GM18868 (cell line): ENCODE results near the gene NLRP1.

Experiments used
- ATAC-seq: cut with Tn5 transposase; IDR thresholded peaks from one replicate; pipeline ENCODE4 v1.9.1; 2021; ENCODE audit warnings: mild to moderate bottlenecking, moderate library complexity; ENCODE audit not compliant: unreplicated experiment

Gene NLRP1

DNA sequence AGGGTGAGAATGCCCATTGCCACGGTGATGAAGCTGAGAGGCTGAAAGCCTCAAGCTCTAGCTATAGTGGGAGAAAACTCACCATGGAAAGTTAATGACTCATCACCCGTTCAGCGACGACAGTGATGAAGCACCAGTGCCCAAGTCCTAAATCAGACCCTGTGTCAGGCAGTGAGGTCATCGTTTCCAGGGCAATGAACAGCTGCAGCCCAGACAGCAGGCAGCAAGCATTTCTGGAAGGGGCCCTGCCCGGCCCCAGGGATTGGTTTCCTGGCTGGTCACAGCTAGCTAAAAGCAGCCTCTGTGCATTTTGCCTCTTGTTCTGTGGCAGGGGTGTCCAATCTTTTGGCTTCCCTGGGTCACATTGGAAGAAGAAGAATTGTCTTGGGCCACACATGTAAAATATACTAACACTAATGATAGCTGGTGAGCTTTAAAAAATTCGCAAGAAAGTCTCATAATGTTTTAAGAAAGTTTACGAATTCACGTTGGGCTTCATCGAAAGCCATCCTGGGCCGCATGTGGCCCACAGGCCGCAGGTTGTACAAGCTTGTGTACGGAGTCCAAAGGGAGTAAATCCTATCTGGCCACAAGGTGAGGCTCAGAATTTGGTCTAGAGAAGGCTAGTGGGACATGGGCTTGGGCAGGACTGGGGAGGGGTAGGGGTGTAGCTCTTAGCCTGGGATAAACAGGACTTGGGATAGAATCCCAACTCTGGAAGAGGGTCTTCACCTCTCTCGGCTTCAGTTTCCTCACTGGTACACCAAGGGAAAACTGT lies 57.3 kb downstream of the NLRP1 start:
- ATAC-seq, result no peak

DNA sequence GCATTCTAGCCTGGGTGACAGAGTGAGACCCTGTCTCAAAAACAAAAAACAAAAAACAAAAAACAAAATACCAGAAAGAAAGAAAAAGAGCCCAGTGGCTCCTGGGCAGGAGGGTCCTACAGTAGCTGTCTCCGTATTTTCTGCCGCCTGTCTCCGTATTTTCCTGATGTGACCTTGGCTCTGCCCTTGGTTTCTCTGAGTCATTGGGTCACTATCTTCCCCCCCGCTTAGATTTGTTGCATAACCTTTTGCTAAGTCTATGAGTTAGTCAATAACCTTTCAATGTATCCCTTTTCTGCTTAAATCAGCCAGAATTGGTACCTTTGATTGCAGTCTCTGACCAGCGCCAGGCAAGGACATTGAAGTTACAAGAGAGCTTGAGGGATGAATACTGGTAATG lies 61.1 kb downstream of the NLRP1 start:
- no peak for ATAC-seq

DNA sequence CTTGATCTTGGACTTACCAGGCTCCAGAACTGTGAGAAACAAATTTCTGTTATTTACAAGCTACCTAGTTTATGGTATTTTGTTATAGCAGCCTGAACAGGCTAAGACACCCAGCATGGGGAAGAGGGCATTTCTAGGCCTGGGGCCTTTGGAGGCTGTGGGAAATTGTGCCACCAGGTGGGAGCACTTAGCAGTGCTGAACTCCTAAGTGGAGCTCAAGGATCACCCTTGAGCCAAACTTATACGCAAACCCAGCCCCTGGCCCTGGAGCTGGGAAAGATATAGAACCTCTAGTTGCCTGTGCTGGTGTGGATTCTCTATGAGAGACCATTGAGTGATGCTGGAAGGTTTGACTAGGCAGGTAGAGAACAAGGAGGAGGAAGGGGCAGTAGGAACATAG lies 61.8 kb downstream of the NLRP1 start:
- no peak for ATAC-seq

DNA sequence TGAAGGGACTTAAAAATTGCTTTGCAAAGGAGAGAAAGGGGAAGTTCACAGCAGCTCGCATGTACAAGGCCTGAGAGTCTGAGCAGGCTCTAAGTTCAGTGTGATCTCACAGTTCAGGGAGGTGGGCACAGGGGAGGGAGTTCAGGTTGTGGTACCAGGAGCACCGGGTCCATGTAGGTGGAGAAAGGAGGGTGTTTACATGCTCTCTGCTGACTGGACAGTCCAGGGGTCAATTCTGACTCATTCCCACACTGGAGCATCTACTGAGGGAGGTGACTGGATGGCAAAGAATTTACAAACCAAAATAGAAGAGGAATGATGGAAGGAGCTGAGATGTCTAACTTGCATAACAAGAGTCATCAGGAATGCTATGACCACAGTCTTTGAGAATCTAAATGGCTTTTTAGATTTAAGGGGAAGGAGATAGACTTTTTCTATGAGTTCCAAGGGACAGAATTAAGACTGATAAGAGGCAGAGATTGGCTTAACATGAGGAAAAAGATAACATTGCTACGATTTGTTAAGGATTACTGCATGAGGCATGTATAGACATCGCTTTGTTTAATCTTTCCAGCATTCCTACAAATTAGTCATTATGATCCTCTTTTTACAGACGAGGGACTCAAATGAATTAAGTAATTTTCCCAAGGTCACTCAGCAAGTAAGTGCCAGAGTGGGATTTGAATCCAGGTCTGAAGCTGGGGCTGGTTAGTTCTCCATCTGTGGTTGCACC lies 68.1 kb downstream of the NLRP1 start:
- ATAC-seq, result no peak

DNA sequence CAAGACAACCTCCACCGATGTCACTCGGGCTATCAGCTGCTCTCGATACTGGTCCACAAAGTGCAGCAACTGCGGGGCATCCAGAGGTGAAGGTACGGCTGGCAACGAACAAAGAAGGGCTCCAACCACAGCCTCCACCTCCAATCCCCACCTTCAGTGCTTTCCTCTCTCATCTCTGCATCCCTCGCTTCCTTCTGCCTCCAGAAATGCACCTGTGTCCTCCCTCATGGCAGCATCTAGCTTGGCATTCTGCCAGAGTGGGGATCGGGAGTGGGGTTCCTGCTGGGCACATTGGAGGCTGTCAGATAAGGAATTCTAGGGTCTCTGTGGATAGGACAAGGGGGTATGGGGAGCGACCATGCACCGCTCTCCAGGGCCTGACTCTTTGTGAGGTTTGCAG lies 69.3 kb downstream of the NLRP1 start:
- no peak for ATAC-seq

DNA sequence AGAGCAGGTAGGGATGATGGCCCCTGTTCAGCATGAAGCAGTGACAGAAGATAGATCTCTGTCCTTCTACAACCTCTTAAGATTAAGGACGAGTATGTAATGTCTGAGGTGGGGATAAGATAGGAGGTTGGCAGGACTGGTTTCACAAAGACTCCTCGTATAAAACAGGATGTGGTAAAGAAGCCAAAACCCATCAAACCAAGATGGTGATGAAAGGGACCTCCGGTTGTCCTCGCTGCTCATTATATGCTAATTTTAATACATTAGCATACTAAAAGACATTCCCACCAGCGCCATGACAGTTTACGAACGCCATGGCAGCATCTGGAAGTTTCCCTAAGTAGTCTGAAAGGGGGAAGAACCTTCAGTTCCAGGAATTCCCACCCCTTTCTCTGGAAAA lies 70.7 kb downstream of the NLRP1 start:
- no peak for ATAC-seq

DNA sequence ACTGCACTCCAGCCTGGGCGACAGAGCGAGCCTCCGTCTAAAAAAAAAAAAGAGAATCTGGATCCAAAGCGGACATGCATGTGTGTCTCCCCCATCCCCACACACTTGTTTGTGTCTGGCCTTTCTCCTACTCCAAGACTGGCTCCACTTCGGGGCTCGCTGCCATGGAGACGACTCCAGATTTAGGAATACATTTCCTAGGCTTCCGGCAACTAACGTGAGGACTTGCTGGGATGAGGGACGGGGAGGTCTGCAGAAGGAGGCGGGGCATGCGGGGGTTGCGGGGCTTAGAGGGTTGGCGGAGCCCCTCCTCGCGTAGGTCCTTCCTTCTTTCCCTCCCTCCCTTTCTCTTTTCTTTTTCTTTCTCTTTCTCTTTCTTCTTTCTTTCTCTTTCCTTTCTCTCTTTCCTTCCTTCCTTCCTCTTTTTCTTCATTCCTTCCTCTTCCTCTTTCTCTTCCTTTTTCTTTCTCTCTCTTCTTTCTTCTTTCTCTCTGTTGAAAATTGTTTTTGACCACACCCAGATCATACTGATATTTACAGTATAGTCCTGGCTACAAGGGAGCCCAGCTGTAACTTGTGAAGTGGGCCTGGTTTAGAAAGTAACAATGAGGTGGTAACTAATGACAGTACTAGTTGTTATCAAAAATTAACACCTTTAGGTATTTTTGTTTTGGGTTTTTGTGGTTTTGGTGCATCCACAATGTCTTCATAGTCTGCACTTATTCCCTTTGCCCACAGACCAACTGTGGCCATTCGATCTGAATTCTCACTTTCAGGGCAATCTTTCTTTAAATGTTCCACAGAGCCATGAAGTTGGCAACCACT lies 72.7 kb downstream of the NLRP1 start:
- no peak for ATAC-seq

DNA sequence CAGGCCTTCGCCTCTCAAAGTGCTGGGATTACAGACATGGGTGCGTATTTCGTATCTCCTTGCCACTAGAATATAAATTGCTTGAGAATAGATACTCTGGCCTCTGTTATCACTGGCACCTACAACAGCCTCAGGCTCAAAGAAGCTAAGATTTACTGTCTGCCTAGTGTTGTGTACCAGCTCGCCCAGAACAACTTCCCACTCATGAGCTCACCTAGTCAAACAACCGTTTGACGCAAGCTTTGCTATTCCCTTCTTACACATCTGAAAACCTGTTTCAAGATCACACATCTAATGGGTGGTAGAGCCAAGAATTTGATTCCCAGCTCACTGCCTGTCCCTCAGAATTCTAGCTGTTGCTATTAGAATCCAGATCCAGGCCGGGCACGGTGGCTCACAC lies 73.5 kb downstream of the NLRP1 start:
- ATAC-seq, result no peak

DNA sequence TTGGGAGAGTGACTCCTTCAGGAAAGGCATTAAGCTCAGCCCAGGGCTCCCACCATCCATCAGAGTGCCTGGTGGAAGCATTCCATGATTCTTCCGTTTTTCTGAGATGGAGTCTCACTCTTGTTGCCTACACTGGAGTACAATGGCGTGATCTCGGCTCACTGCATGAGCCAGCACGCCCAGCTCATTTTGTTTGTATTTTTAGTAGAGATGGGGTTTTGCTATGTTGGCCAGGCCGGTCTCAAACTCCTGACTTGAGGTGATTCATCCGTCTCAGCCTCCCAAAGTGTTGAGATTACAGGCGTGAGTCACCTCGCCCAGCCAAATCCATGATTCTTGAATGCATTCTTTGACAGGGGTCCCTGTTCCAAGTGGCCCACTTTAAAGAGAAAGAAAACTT lies 74.8 kb downstream of the NLRP1 start:
- ATAC-seq, result no peak

DNA sequence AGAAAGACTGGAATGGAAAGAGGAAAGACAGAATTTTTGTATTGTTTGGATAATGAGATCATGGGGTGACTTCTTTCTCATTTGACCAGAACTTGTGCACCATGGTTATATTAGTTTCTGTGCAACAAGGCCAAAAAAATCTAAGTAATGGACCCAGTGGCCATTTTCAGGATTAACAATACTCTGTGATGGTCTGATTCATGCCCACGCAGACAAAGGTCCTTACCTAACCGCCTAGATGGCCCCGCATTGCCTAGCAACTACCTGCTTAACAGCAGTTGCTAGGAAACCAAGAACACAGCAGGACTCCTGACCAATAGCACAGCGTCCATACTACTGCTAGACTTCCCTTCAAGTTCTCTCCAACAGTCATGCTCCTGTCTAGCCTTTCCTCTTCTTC lies 75.5 kb downstream of the NLRP1 start:
- ATAC-seq, result no peak

DNA sequence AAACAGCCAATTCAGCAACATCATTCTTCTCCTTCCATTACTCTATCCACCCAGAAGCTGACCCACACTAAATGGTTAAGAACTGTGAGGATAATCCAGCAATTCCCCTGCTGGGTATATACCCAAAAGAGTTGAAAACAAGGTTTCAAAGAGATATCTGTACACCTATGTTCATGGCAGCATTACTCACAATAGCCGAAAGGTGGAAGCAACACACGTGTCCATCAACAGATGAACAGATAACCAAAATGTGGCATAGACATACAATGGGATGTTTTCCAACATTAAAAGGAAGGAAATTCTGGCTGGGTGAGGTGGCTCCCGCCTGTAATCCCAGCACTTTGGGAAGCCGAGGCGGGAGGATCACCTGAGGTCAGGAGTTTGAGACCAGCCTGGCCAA lies 78.0 kb downstream of the NLRP1 start:
- ATAC-seq, result no peak

DNA sequence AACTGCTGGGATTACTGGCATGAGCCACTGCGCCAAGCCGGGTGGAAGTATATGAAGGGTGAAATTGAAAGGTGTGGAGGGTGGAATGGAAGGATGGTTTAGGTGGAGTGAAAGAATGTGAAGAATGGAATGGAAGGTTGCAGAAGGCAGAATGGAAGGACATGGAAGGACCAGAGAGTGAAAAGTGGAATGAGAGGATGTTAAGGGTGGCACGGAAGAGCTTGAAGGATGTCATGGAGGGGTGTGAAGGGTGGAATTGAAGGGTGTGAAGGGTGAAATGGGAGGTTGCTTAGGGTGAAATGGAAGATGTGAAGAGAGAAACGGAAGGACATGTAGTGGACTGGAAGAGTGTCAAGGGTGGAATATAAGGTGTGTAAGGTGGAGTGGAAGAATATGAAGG lies 81.8 kb downstream of the NLRP1 start:
- no peak for ATAC-seq

DNA sequence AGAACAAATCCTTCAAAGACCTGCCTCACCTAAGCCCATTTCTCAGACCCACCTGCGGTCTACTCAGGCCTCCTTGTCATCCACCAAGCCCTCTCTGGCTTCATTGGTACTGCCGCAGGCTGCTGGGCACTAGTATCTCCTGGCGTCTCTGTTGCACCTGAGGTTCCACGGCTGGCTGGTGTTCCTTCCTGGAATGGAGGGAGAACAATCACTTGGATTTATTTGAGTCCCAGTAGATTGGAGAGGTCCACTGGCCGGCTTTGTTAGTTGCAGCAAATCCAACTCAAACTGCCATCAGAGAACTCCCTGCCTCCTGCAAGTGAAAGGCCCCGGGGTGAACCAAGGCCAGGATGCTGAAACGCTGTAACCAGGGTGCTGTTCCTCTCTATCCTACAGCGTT lies 82.6 kb downstream of the NLRP1 start:
- ATAC-seq, result no peak

DNA sequence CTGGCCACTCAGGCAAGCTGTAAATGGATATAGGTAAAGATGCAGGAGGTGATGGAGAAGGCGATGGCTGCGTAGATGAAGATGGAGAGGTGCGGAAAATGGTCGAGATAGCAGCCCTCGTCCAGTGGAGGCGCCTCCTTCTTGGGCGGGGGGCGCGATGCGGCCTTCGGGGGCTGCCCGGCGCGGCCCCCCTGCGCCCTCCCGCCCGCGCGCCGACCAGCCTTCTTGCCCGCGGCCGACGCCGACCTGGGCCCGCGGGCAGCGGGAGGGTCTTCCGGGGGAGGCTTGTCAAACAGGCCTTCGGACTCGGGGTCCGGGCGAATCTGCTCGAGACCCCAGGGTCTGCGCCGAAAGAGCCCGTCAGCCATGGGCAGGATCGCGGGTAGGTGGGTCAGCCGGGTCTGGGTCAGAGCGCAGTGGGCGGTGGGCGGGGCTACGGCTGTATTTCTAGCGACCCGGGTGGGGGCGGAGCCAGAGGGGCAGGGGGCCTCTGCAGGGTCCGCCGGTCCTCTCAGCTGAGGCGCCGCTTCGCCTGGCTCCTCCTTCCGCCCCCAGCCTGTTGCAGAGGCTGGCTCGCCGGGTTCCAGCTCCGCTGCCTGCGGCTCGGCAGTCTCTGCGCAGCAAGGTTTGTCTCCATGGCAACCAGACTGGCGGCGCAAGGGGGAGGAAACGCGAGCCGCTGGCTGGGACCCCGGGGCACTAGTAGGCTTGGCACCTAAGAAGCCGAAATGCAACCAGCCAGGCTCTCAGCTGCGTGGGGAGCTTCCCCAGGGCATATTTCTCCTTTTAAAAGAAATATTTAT lies 83.5 kb downstream of the NLRP1 start:
- peak; percentile 56 for ATAC-seq

DNA sequence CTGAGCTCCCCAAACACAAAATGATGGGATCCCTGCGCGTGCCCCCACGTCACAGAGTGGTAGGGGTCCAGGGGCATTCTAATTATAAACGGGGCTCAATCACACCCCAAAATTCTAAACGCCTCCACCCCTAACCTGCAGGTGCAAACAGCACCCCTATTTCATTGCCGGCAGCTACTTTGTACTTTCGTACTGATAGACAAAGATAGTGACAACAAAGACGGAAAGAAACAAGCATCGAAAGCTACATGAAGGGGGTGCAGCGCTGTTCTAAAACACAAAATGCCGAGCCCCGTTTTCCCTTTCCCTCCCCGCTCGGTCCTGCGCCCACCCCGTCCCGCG lies 84.1 kb downstream of the NLRP1 start:
- ATAC-seq, result no peak

DNA sequence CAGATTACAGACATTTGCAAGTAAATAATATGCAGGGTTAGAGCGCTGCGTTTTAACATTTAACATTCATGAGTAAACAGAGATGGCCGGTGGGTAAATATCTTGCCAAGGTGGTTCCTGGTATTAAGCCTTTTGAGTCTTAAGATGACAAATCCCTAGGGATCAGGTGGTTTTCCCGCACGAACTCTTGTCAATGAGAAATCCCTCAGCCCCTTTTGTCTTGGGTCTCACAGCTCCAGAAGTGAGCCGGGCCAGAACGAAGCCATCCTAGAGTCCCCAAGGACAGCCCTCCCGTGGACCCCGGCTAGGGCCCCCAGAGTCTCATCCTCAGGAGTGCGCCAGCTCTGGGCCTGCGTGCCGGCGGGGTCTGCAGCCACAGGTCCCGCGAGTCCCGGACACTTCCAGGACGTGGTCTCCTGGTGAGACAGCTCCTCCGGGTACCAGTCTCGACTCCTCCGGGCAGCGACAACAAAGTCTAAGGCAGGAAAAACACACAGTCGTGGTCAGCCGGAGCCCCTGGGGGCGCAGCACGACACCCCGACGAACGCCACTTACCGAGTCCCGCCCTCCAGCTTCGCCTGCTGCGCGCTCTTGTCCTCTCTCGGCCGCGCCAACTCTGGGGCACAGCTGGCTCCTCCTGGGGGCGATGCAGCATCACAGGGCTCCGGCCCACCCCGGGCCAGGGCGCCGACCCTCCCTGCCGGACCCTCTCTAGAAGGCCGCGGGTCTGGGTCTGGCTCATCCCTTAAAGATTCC lies 84.7 kb downstream of the NLRP1 start:
- no peak for ATAC-seq

DNA sequence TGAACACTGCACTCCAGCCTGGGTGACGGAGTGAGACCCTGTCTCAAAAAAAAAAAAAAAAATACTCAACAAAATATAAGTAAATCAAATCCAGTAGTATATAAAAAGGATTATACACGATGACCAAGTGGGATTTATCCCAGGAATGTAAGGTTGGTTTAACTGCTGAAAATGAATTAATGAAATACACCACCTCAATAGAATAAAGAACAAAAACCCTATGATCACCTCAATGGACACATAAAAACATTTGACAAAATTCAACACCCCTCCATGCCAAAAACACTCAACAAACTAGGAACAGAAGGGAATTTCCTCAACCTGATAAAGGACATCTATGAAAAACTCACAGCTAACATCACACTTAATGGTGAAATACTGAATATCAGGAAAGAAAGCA lies 91.3 kb downstream of the NLRP1 start:
- ATAC-seq, result no peak

DNA sequence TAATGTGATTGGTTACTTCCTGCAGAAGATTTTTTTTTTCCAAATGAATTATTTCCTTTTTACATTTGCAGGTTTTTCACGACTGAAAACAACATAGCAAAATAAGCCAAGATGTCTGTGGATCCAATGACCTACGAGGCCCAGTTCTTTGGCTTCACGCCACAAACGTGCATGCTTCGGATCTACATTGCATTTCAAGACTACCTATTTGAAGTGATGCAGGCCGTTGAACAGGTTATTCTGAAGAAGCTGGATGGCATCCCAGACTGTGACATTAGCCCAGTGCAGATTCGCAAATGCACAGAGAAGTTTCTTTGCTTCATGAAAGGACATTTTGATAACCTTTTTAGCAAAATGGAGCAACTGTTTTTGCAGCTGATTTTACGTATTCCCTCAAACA lies 95.6 kb downstream of the NLRP1 start:
- no peak for ATAC-seq

DNA sequence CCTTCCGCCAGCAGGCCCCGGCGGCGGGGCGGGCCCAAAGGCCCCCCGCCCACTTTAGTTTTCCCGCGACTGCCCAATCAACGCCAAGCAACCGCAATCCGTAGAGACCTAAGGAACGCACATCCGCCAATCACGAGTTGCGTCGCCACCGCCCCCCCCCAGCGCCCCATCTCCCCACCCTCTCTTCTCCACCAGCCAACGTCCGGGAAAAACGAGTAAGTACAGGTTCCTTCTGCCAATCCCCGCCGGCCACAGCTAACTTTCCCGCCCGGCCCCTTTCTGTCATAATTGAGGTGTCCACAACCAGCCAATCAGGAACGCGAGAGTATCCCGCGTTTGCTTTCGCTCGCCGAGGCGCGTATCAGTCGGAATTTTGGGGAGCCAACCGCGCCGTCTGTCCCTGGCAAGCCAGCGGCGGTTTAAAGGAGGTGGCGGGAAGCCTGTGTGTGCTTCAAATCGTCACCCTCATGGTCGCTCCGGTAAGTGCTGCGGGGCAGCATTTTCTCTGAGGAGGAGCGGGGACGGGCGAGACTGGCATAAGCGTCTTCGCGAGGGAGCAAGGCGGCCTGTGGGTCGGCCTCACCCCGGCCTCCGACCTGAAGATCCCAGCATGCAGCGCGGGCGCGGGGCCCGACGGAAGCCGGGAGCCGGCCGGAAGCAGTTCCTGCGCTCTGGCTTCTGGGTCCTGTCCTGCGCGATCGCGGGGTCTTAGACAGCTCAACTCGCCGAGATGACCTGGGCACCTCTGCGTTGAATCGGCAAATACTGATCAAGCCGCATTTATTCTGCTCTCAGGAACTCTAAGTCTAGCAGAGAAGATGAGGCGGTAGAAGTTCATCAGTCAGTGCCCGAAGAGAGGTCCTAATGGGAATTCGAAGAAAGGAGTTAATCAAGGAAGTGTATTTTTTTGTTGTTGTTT lies 97.8 kb downstream of the NLRP1 start, which contains the start of gene MIS12:
Gene MIS12 (plus strand): TSS at position 361 of the 919 bp plus-strand sequence. CDS start 2,297 bp downstream, outside the sequence.
- ATAC-seq, result peak; percentile 90
